Caco-2 (cell line): ENCODE measurements around the gene PRDM15. TPM values are rescaled to one million over a fixed set of nuclear protein-coding genes. Genes with fewer than 3 reads are reported as not detected.

Experiments
- BruUV-seq: library from RNA; stranded (reverse); fragments of 400-500 nt; replicated peaks from 2 replicates; lab custom pipeline; 2021; lab: Mats Ljungman, UMichigan
- CTCF ChIA-PET: fragments of 300-600 bp; sonication (Branson Sonifier 250); formaldehyde crosslinking; loops from one replicate; lab custom pipeline; 2022; ENCODE audit warnings: antibody characterized with exemption; lab: Charles Lee
- POLR2A ChIA-PET: fragments of 300-600 bp; sonication (Branson Sonifier 250); formaldehyde crosslinking; loops from one replicate; lab custom pipeline; 2022; ENCODE audit warnings: antibody characterized with exemption; lab: Charles Lee
- DNase-seq, 2 experiments: peaks; one replicate each; pipeline versions ENCODE4 v3.0.0 to v3.0.0-alpha.2; 2020 to 2022
- H3K27me3 ChIP-seq: replicated peaks from 2 replicates; pipeline ENCODE4 v1.6.0; 2011; ENCODE audit warnings: low read length; ENCODE audit not compliant: control insufficient read depth, insufficient read depth
- H3K36me3 ChIP-seq: 2 replicates; pipeline ENCODE4 v1.5.1; 2011; ENCODE audit warnings: low read length; ENCODE audit not compliant: control insufficient read depth, insufficient read depth
- H3K4me1 ChIP-seq: fragments of 250-450 bp; sonication (Bioruptor Pico); 2 replicates; pipeline ENCODE4 v1.5.1; 2020; ENCODE audit warnings: mild to moderate bottlenecking
- H3K4me3 ChIP-seq: 2 replicates; pipeline ENCODE4 v1.5.1; 2011; ENCODE audit warnings: low read depth, mild to moderate bottlenecking, control low read depth, low read length
- H3K9me3 ChIP-seq: fragments of 250-450 bp; sonication (Bioruptor Pico); 2 replicates; pipeline ENCODE4 v1.5.1; 2020; ENCODE audit warnings: mild to moderate bottlenecking, moderate library complexity
- H3K27ac Mint-ChIP-seq: one replicate; pipeline ENCODE4 v1.8.0; 2022; ENCODE audit warnings: mixed read lengths; ENCODE audit not compliant: unreplicated experiment
- H3K27me3 Mint-ChIP-seq: one replicate; pipeline ENCODE4 v1.8.0; 2022; ENCODE audit warnings: mixed read lengths; ENCODE audit not compliant: insufficient read depth, unreplicated experiment
- H3K36me3 Mint-ChIP-seq: one replicate; pipeline ENCODE4 v1.8.0; 2022; ENCODE audit warnings: mild to moderate bottlenecking, mixed read lengths; ENCODE audit not compliant: insufficient read depth, unreplicated experiment
- H3K4me1 Mint-ChIP-seq: one replicate; pipeline ENCODE4 v1.8.0; 2022; ENCODE audit warnings: low read depth, mixed read lengths; ENCODE audit not compliant: unreplicated experiment
- H3K4me3 Mint-ChIP-seq: one replicate; pipeline ENCODE4 v1.8.0; 2022; ENCODE audit warnings: mild to moderate bottlenecking, moderate library complexity, mixed read lengths; ENCODE audit not compliant: unreplicated experiment
- H3K9me3 Mint-ChIP-seq: one replicate; pipeline ENCODE4 v1.8.0; 2022; ENCODE audit warnings: mixed read lengths; ENCODE audit not compliant: unreplicated experiment
- intact Hi-C: fragments of 100-400 bp; cut with micrococcal nuclease; formaldehyde crosslinking; loops from one replicate; pipeline ENCODE4 v1.10.0; 2022; ENCODE audit not compliant: unreplicated experiment
- total RNA-seq: library from RNA; stranded (reverse); gene quantifications from 2 replicates; pipeline ENCODE4 v1.2.3, GENCODE V29; 2022
- TF ChIP-seq, protein P1 (sequence below), 2 experiments: fragments of 200-600 bp in 1 of 2; IDR thresholded peaks; 1 replicate in 1 of 2; 2 replicates in 1 of 2; pipeline versions ENCODE4 v1.5.1 to v1.8.0; 2011 to 2022; ENCODE audit warnings: antibody characterized with exemption in 1 of 2, control low read depth in 1 of 2, inconsistent platforms in 1 of 2, low read depth in 1 of 2, low read length in 1 of 2, mild to moderate bottlenecking in 1 of 2, moderate library complexity in 1 of 2; ENCODE audit not compliant: insufficient read depth in 1 of 2, severe bottlenecking in 1 of 2, unreplicated experiment in 1 of 2

PRDM15 gene
- total RNA-seq, 1 experiment from 2014 or later, result 5.6 TPM

- Histone ChIP-seq H3K27me3 (no peaks in the 10 kb centered on the region), H3K9me3 (no peaks in the 10 kb centered on the region), H3K4me1 (peaks cover 19% of the 10 kb centered on the region), H3K36me3 (no peaks in the 10 kb centered on the region), H3K4me3 (no peak overlapping the region)
- Mint-ChIP-seq H3K27me3 (no peaks in the 10 kb centered on the region), H3K4me3 (peak overlapping the region; percentile 35), H3K27ac (no peak overlapping the region), H3K9me3 (no peaks in the 10 kb centered on the region), H3K36me3 (peaks cover 2% of the 10 kb centered on the region), H3K4me1 (peaks cover 25% of the 10 kb centered on the region)
- peak; percentile 90 to 92 for DNase-seq
- intact Hi-C loops, result loop anchor here (1.0 kb wide), 5 partner anchors 10 to 166 kb away; no protein-coding TSS in a partner anchor
- TF ChIP-seq, protein P1, sequence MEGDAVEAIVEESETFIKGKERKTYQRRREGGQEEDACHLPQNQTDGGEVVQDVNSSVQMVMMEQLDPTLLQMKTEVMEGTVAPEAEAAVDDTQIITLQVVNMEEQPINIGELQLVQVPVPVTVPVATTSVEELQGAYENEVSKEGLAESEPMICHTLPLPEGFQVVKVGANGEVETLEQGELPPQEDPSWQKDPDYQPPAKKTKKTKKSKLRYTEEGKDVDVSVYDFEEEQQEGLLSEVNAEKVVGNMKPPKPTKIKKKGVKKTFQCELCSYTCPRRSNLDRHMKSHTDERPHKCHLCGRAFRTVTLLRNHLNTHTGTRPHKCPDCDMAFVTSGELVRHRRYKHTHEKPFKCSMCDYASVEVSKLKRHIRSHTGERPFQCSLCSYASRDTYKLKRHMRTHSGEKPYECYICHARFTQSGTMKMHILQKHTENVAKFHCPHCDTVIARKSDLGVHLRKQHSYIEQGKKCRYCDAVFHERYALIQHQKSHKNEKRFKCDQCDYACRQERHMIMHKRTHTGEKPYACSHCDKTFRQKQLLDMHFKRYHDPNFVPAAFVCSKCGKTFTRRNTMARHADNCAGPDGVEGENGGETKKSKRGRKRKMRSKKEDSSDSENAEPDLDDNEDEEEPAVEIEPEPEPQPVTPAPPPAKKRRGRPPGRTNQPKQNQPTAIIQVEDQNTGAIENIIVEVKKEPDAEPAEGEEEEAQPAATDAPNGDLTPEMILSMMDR (IDR thresholded peaks at IDR 0.05; ENCODE audit: insufficient read depth in 1 of 2, low read depth in 1 of 2, low read length in 1 of 2, severe bottlenecking in 1 of 2, unreplicated experiment in 1 of 2), result peak; percentile 88 to 89
- CTCF ChIA-PET, result interaction anchor here (0.6 to 1.3 kb wide), 11 partner anchors 8 to 295 kb away, joined by 3 to 46 read pairs (median 6); partner anchors contain the start of gene RIPK4
- POLR2A ChIA-PET, result interaction anchor here (0.5 to 1.1 kb wide), 5 partner anchors 12 to 171 kb away, joined by 3 to 7 read pairs (median 4); no protein-coding TSS in a partner anchor
- no TSS peak for BruUV-seq
Observed at GRCh38 chr21:41777951-41778815, 101.0 kb downstream of the PRDM15 start.

- CTCF ChIA-PET, result interaction anchor here (0.6 to 3.9 kb wide), 5 partner anchors 62 to 493 kb away, joined by 3 to 27 read pairs (median 3); no protein-coding TSS in a partner anchor
- Mint-ChIP-seq H3K36me3 (no peaks in the 10 kb centered on the region), H3K4me3 (no peak overlapping the region), H3K4me1 (peaks cover 34% of the 10 kb centered on the region), H3K9me3 (no peaks in the 10 kb centered on the region), H3K27me3 (no peaks in the 10 kb centered on the region), H3K27ac (no peak overlapping the region)
- BruUV-seq, result no TSS peak
- Histone ChIP-seq H3K4me1 (peaks cover 10% of the 10 kb centered on the region), H3K9me3 (no peaks in the 10 kb centered on the region), H3K27me3 (no peaks in the 10 kb centered on the region), H3K36me3 (no peaks in the 10 kb centered on the region), H3K4me3 (no peak overlapping the region)
- POLR2A ChIA-PET, result interaction anchor here (0.6 to 1.3 kb wide), 3 partner anchors 10 to 1276 kb away, joined by 3 read pairs; partner anchors contain the start of gene RIPK4
- TF ChIP-seq, protein P1 (IDR thresholded peaks at IDR 0.05; ENCODE audit: insufficient read depth in 1 of 2, low read depth in 1 of 2, low read length in 1 of 2, severe bottlenecking in 1 of 2, unreplicated experiment in 1 of 2), result no peak
- intact Hi-C loops, result no loop called here
- no peak for DNase-seq
Observed at GRCh38 chr21:41776778-41777177, 102.4 kb downstream of the PRDM15 start.

- Mint-ChIP-seq H3K27ac (no peak overlapping the region), H3K9me3 (no peaks in the 10 kb centered on the region), H3K36me3 (no peaks in the 10 kb centered on the region), H3K4me1 (peaks cover 40% of the 10 kb centered on the region), H3K4me3 (no peak overlapping the region), H3K27me3 (no peaks in the 10 kb centered on the region)
- no peaks in the 10 kb centered on the region for H3K9me3 ChIP-seq
- peaks cover 20% of the 10 kb centered on the region for H3K4me1 ChIP-seq
- TF ChIP-seq, protein P1 (IDR thresholded peaks at IDR 0.05; ENCODE audit: insufficient read depth in 1 of 2, low read depth in 1 of 2, low read length in 1 of 2, severe bottlenecking in 1 of 2, unreplicated experiment in 1 of 2), result no peak
- BruUV-seq, result no TSS peak
- no peaks in the 10 kb centered on the region for H3K36me3 ChIP-seq
- ChIA-PET POLR2A (no interaction called here), CTCF (interaction anchor here (3.9 kb wide), 1 partner anchor 163 kb away, joined by 27 read pairs; no protein-coding TSS in a partner anchor)
- no peak for DNase-seq
- no peaks in the 10 kb centered on the region for H3K27me3 ChIP-seq
- H3K4me3 ChIP-seq, result no peak overlapping the region
- intact Hi-C loops, result no loop called here
Observed at GRCh38 chr21:41775149-41775472, 104.0 kb downstream of the PRDM15 start.
